Right lung (tissue), 5 donors: ENCODE measurements around the gene CTPS1. TPM values are rescaled to one million over a fixed set of nuclear protein-coding genes. Genes with fewer than 3 reads are reported as not detected.
A peak's percentile ranks its signal among the peaks of the same experiment; 100 is the strongest.

Experiments
- DNase-seq, 2 donors: peaks; one replicate each; pipeline ENCODE4 v3.0.0-alpha.2; 2013
- polyA plus RNA-seq, 5 donors: library from polyadenylated mRNA; unstranded; fragments of 120-200 nt; gene quantifications; one replicate each; pipeline versions ENCODE4 v1.2.1 to v1.2.3, GENCODE V29; 2013; ENCODE audit warnings: inconsistent platforms in 1 of 5, low replicate concordance in 1 of 5; ENCODE audit not compliant: insufficient read length in 5 of 5, insufficient read depth in 1 of 5

The CTPS1 gene
- polyA plus RNA-seq, 5 donors, result 19.6 to 26.6 (median 22.9) TPM

- peak in 1 of 2 donors; percentile 48 for DNase-seq
These were observed 42.2 kb downstream of the CTPS1 start, which contains the start of gene SLFNL1 for GRCh38 chr1:41021526-41022308. TSS of gene SLFNL1 (minus strand) at chr1:41021725. CDS start at chr1:41020660, 1,065 bp downstream.

- no peak for DNase-seq
These were observed 42.9 kb downstream of the CTPS1 start for GRCh38 chr1:41022424-41022823.

GRCh38 chr1:41023279-41023990 is 43.9 kb downstream of the CTPS1 start:
- DNase-seq, result no peak

- no peak for DNase-seq
These were observed 45.5 kb downstream of the CTPS1 start for GRCh38 chr1:41024953-41025352.

GRCh38 chr1:41025979-41026819 is 46.7 kb downstream of the CTPS1 start:
- no peak for DNase-seq

GRCh38 chr1:41028034-41028642 is 48.6 kb downstream of the CTPS1 start:
- no peak for DNase-seq

GRCh38 chr1:41030872-41031616 is 51.5 kb downstream of the CTPS1 start:
- DNase-seq, result no peak

- DNase-seq, result no peak
These were observed 52.7 kb downstream of the CTPS1 start for GRCh38 chr1:41032147-41032546.

- DNase-seq, result no peak
These were observed 53.8 kb downstream of the CTPS1 start for GRCh38 chr1:41033272-41033671.

GRCh38 chr1:41037116-41037903 is 57.8 kb downstream of the CTPS1 start:
- DNase-seq, result no peak

GRCh38 chr1:41038110-41038509 is 58.6 kb downstream of the CTPS1 start:
- no peak for DNase-seq

GRCh38 chr1:41041614-41042270 is 62.2 kb downstream of the CTPS1 start:
- no peak for DNase-seq

- no peak for DNase-seq
These were observed 64.7 kb downstream of the CTPS1 start for GRCh38 chr1:41044187-41044586.

GRCh38 chr1:41045740-41046139 is 66.2 kb downstream of the CTPS1 start:
- peak in 1 of 2 donors; percentile 29 for DNase-seq

GRCh38 chr1:41046347-41046775 is 66.9 kb downstream of the CTPS1 start:
- peak in 1 of 2 donors; percentile 16 for DNase-seq

- no peak for DNase-seq
These were observed 69.0 kb downstream of the CTPS1 start for GRCh38 chr1:41048540-41048939.

- DNase-seq, result no peak
These were observed 71.5 kb downstream of the CTPS1 start for GRCh38 chr1:41051022-41051421.

GRCh38 chr1:41053316-41053715 is 73.8 kb downstream of the CTPS1 start:
- DNase-seq, result no peak

GRCh38 chr1:41056907-41057306 is 77.4 kb downstream of the CTPS1 start:
- DNase-seq, result no peak
